NOMO-1 (cell line): ENCODE data around the gene STIM1.

ENCODE experiments used
- DNase-seq, 2 experiments: peaks; one replicate each; lab custom pipeline; 2025; ENCODE audit not compliant: unreplicated experiment in 2 of 2; lab: John Stamatoyannopoulos, UW

STIM1 gene

DNA sequence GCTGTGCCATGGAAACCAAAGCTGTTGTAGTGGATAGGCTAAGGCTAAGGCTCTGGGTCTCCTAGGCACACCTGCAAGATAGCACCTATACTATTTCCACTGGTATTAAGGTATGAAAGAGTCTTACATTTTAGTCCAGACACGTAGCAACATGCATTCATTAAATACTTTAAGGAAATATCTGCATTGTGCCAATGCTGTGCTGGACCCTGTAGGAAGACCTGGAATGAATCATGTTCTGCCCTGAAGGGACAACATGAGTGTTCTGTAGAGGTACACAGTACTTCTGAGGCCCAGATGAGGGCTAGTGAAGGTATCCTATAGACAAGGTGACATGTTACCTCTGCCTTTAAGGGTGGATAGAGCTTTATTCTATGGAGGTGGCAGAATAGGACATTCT is 204.0 kb downstream of the STIM1 start:
- no peak for DNase-seq

DNA sequence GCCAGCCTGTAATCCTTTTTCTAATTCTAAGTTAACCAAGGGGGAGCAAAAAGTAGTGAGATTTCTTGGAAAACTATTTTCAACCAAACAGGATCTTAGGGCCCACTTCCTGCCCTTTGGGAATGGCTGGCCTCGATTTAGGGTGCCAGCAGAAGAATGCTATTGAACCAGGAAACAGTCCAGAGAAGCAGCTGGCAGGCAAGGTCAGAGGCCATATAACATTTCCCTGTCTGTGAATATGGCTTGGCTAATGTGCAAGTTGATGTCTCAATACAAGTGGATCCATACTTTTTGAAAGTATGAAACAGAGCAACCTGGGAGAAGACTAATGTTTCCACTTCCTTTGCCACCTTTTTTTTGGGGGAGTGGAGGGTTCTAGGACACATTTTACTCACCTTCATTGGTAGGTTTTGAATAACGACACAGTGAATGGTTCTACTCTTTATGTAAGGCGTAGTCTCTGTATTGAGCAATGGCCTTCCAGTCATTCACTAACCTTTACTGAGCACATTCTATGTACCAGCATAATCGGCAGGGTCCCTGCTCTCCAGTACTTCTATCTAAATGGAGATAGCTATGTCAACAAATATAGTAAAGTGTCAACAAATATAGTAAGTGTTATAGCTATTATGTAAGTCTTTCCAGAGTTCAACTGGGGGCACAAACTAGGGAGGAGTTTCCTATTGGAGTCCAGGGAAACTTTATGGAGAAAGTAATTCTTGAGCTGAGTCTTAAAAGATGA is 204.9 kb downstream of the STIM1 start:
- DNase-seq = no peak

DNA sequence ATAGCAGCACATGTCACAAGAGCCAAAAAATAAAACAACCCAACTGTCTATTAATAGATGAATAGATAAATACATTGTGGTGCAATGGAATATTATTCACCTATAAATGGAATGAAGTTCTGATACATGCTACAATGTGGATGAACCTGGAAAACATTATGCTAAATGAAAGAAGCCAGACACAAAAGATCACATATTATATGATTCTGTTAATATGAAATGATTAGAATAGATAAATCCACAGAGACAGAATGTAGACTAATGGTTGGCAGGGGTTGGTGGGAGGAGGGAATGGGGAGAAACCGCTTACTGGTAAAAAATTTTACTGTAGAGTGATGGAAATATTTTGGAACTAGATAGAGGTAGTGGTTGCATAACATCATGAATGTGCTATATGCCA is 206.2 kb downstream of the STIM1 start:
- no peak for DNase-seq

DNA sequence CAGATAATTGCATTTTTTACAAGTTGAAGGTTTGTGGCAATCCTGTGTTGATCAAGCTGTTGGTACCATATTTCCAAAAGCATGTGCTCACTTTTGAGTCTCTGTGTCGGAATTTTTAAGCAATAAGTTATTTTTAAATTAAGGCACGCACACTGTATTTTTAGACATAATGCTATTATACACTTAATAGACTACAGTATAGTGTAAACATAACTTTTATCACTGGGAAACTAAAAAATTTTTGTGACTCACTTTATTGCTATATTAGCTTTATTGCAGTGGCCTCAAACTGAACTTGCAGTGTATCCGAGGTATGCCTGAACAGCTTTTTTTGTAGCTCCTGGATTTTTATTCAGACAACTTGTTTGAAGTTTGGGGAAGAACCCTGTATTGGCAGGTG is 207.9 kb downstream of the STIM1 start:
- no peak for DNase-seq

DNA sequence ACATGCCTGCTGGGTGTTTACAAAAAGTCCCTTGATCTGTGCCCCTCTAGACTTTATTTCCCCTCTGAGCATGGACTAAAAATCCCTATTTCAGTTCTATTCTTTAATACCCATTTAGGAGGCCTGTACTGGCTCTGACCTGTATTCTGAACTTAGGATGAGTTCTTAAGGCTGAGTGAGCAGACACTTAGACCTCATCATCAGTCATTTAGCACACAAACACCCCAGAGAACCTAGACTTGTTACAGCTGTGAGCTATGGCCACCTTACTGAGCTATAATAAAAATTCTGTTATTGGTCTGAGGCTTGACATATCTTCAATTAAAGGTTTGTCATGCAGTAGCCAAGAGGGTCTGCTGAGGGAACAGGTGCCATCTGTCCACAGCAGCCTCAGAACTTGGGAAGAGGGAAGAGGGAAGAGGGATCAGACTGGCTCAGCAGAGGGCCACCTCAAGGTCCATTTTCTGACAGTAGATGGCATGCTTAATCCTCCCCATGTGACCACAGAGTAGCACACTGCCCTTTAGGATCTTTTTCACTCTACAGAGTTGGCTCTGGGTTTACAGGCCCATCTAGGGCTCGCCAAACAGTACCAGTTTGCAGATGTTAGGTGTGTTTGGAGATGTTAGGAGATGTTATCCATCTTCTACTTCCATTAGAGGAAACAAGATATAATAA is 209.0 kb downstream of the STIM1 start:
- no peak for DNase-seq

DNA sequence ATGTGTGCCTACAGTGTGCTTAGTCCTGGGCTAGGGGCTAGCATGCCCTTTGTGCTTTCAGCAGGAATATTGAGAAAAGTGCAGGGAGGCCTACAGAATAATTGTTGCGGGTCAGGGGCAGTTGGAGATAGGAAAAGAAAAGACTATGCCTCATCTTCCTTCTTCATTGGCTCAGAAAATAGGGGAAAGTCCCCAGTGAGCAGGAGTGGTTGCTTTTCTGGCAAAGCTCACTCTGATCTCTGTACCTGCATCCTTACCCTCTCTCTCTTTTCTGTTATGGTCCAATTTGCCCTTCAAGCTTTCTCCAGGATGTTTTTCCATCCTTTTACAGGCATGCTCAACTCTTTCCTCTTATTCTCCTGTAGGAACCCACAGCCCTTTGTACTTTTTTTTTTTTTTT is 209.6 kb downstream of the STIM1 start:
- DNase-seq = no peak

DNA sequence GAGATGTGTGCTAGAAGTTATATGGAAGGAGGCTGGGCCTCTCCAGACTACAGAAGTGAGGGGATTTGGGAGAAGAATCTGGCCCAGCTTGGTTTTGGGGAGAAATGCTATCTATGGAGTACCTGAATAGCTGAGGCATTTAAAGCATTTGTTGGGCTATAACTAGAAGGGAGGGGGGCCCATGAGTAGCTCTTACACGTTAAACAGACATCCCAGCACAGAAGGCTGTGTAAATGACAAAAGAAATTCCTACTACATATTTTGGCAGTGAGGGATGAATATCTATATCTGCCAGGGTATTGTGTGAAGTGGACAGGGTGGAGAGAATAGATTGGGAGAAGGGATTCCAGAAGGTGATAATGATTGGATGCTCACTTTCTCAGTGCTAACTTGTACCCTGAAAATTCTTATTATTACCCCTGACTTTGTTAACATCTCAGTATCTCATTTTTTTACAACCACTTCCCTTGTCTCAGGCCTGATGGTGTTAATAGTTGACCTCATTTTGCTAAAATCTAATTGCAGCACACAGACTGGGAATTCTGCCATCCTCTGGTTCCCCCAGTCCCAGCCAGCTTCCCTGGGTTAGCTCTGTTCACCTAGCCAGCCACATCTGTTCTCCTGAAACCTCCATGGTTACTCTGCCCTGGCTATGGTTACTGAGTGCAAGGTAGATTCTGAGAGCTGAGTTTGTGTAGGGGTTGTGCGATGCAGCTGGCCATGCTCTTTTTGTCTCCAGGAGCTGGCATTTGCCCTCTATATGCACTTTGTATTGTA is 210.3 kb downstream of the STIM1 start:
- no peak for DNase-seq

DNA sequence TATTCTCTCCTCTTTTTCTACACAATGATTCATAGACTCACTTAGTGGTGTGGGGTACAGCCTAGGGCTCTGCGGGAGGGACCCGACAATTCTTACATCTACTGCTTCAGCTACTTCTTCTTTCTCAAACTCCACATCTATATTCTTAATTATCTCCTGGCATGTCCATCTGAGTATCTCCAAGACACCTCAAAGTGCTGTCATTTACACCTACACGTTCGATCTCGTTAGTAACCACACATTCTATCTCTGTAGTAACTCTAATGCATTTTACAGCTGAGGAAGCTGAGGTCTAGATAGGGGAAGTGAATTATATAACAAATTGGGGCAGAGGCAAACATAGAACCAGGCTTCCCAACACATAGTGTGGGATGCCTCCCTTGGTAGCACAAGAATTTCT is 211.4 kb downstream of the STIM1 start:
- DNase-seq = peak; percentile 59 to 86

DNA sequence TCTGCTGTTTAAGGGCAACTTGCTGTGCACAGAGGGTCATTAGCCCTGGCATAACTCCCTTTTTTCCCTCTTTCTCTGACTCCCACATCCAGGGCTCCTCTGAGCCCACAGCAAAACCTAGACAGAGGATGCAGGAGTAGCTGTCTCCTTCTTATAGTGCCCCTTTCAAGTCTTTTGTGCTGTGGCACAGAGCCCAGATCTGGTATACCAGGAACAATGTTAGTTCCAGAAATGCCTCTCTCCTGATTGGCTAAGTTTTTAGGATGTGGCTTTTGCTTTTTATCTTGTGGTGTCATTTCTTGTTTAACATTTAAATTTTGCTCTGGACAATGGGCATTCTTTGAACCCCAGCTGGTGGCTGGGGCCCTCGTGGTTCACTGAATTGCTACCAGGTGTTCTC is 213.5 kb downstream of the STIM1 start:
- DNase-seq = peak in 1 of 2 experiments; percentile 4

DNA sequence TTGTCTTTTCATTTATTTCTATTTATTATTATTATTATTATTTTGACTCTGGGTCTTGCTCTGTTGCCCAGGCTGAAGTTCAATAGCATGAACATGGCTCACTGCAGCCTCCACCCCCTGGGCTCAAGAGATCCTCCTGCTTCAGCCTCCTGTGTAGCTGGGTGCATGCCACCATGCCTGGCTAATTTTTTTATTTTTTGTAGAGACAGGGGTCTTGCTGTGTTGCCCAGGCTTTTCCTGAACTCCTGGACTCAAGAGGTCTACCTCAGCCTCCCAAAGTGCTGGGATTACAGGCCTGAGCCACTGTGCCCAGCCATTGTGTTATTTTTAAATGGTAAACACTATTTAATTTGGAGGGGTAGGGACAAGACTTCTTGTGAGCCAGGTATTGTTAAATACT is 215.9 kb downstream of the STIM1 start:
- DNase-seq = no peak

DNA sequence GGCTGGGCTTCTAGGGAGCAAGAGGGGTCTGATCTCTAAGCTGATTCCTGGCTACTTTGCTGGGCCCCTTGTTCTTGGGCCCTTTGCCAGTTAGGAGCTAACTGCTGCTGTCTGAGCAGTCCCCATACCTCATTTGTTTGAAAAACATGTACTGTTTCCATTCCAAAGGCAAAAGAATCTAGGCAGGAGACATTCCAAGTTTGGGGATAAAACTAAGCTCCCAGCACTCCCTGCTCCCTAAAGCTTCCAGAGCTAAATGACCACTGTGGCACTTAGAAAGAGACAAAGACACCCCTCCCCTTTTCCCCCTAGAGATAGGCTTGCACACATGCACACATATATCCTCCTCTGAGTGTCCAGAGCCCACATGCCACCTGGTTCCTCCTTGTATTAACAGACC is 216.4 kb downstream of the STIM1 start:
- no peak for DNase-seq

DNA sequence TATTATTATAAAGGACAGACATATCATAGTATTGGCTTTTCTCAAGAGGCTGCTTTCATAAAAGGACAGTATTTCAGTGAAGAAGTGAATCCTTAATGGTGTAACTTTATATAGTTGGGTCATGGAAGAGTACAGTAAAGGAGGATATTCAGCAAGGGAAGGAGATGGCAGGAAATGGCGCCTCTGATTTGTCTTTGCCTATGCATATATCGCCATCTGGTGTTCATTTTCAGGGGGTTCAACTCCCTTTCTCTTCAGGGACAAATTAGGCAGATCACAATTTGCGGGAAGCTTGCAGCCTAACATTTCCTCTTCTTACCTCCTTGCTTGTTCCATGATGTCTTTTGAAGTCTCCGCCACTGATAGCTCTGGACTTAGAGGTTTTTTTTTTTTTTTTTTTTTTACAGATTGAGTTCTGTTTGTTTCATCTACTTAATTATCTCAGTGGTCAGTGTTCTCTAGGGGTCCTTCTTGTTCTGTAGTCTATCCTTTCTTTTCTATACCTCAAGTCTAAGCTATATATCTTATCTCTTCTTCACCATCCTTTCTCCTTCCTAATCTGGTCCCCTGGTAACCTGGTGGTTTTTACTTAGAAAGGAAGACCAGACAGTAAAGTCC is 217.3 kb downstream of the STIM1 start:
- DNase-seq = peak; percentile 74 to 81

DNA sequence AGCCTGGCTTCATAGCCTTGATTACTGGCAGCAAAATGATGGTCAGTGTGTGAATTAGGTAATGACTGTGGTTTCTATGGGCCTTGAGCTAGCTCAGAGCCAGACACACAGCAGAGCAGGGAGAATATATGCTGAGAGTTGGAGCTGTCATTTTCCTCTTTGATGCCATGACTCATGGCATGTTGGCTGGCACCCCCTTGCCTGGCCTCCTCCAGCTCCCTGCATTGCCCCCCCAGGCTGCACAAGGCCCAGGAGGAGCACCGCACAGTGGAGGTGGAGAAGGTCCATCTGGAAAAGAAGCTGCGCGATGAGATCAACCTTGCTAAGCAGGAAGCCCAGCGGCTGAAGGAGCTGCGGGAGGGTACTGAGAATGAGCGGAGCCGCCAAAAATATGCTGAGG is 218.8 kb downstream of the STIM1 start:
- DNase-seq = no peak

DNA sequence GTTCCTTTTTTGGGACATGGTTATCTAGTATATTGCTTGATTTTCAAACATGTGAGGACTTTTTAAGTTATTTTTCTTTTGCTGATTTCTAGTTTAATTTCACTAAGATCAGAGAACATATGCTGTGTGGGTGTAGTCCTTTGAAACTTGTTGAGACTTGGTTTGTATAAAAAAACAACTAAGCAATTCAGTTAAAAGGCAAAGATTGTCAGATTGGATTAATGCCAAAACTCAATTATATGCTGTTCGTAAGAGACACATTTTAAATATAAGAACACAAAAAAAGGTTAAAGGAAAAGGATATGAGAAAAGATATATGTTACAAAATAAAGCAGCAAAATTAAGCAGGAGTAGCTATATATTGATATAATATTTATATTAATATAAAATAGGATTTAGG is 221.3 kb downstream of the STIM1 start:
- no peak for DNase-seq

DNA sequence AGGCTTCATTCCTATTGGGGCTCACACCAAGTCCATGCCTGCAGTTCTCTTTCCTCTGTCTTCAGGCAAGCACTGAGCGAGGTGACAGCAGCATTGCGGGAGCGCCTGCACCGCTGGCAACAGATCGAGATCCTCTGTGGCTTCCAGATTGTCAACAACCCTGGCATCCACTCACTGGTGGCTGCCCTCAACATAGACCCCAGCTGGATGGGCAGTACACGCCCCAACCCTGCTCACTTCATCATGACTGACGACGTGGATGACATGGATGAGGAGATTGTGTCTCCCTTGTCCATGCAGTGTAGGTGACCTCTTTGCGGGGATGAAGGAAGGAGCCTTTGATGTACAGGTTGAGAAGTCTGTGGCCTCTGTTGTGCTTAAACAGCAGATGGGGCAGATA is 227.7 kb downstream of the STIM1 start:
- DNase-seq = no peak

DNA sequence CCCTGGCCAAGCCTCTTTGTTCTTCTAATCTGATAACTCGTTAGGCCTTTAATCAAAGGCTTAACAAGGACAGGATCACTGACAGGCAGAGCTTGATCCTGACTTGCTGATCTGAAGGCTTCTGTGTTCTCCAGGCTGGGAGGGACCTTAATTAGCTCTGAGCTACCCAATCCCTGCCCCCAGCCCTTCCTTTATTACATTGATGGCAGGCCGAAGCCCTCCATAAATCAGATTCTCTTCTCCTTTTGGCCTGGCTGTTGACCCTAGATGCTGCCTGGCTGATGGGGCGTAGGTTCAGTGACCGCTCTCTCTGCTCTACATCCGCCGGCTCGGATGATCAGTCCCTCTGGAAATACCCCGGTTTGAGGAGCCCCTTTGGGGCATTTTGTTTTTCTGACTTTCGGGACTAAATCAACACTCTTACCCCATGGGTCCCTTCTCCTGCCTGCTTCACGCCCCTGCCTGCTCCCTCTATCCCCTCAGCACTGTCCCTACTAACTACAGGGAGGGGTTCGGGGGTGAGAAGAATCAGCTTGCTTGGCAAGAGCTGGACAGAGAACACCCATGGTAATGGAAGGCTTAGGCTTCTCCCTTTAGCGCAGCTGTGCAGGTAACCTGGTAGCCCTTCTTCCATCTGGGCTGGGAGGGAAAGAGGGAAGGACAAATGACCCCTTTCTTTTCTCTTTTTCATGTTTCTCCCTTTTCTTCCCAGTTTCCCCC is 229.1 kb downstream of the STIM1 start:
- no peak for DNase-seq

DNA sequence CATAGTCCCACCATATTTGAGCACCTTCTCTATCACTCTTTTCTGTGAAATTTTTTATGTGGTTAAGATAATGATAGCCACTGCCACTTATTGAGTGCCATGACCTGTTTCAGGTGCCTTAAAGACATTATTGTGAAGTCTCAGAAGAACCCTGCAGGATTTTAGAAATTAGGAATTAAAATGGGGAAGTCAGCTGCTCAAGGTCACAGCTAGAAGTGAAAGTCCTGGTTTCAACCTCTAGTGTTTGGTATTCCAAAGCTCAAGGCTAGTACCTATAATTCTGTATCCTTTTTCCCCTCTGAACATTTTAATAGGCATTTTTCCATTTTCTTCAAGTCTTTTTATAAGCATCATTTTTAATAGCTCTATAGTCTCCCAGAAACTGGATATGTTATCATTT is 230.1 kb downstream of the STIM1 start:
- DNase-seq = no peak

DNA sequence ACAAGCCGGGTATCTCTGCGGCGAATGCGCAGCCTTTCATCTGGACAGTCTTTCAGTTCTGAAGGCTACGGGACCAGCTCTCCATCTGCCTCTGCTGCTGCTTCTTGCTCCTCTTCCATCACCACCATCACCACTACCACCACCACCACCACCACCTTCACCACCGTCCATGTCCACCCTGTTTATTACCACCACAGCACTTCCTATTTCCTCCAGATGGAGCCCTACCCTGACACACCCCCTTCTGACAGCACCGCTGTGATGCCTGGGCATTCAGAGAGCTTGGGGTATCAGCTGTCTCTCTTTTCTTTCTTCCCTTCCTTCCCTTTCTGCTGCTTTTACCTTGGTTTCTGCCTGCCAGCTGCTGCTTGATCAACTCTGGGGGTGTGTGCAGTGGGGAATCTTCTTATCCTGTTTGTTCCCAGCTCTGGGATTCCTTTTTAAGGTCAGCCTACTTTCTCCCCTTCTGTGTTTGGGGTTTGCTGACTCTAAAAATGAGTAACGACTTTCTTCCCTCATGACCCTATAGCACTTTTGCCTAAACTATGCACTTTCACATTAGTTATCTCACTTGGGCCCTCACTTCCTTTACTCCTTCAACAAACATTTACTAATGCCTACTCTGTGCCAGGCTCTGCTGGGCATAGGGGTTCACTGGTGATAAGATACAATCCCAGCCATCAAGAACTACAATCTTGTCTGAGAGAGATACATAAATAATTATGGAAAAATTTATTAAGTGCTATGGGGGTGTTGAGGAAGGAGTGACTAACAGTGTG is 231.3 kb downstream of the STIM1 start:
- no peak for DNase-seq

DNA sequence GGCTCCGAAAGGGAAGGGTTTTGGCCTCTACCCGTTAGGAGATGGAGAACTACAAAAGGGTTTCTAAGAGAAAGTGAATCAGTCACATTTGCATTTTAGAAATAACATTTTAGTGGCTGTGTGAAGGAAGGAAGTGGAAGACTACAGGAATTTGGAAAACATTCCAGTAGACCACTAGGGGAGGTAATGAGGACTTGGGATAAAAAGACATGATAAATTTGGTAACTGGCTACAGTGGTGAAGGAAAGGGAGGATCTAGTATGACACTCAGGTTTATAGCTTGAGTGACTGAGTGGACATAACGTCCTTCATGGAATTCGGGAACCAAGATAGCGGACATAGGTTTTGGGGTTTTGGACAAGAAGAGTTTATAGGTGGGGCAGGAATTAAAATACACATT is 232.1 kb downstream of the STIM1 start:
- DNase-seq = no peak

DNA sequence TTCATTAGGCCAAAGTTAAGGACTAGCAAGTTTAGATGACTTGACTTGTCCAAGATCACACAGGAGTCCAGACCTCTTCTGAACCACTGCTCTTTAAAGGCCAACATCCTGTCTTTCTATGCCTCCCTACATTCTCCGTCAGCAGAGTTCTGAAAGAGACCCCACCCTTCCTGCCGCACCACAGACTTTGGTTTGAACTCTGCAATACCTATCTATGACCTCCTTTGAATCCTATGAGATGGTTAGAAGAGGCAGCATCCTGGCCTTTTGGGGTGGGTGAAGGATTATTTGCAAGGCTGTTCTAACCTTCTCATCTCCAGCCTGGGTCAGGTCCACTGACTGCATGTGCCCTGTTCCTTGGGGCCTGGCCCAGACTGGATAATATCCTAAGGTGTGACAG is 234.8 kb downstream of the STIM1 start:
- no peak for DNase-seq
